HEK293 (cell line): ENCODE measurements around the gene MRPS10.

Experiments
- CTCF ChIP-seq: fragments of 450-650 bp; formaldehyde crosslinking; IDR thresholded peaks from 2 replicates; pipeline ENCODE4 v1.5.1; 2016; ENCODE audit warnings: missing biosample characterization, missing genetic modification characterization
- ZBTB48 ChIP-seq: fragments of 450-650 bp; formaldehyde crosslinking; IDR thresholded peaks from 2 replicates; pipeline ENCODE4 v1.5.1; 2016; ENCODE audit warnings: missing biosample characterization, missing genetic modification characterization
- ZEB2 ChIP-seq: fragments of 450-650 bp; formaldehyde crosslinking; IDR thresholded peaks from 2 replicates; pipeline ENCODE4 v1.5.1; 2016; ENCODE audit warnings: missing biosample characterization, missing genetic modification characterization
- ZNF114 ChIP-seq: fragments of 450-650 bp; formaldehyde crosslinking; IDR thresholded peaks from 2 replicates; pipeline ENCODE4 v1.5.0; 2017; ENCODE audit warnings: missing biosample characterization, missing genetic modification characterization
- ZNF138 ChIP-seq: fragments of 450-650 bp; formaldehyde crosslinking; IDR thresholded peaks from 2 replicates; pipeline ENCODE4 v1.5.1; 2016; ENCODE audit warnings: missing biosample characterization, missing genetic modification characterization, borderline replicate concordance
- ZNF280D ChIP-seq: fragments of 450-650 bp; formaldehyde crosslinking; IDR thresholded peaks from 2 replicates; pipeline ENCODE4 v1.5.1; 2016; ENCODE audit warnings: missing biosample characterization, missing genetic modification characterization
- ZNF335 ChIP-seq: fragments of 450-650 bp; formaldehyde crosslinking; conservative IDR thresholded peaks from 2 replicates; pipeline ENCODE4 v1.5.1; 2016; ENCODE audit warnings: missing biosample characterization, missing genetic modification characterization
- ZNF629 ChIP-seq: fragments of 450-650 bp; formaldehyde crosslinking; IDR thresholded peaks from 2 replicates; pipeline ENCODE4 v1.5.1; 2017; ENCODE audit warnings: missing biosample characterization, missing genetic modification characterization

- no peak for TF ChIP-seq ZNF629 (tag by site-specific recombination)
- TF ChIP-seq ZEB2 (tag by site-specific recombination): no peak
- no peak for TF ChIP-seq CTCF (tag by site-specific recombination)
- no peak for TF ChIP-seq ZNF114
- TF ChIP-seq ZNF335: no peak
- TF ChIP-seq ZBTB48 (tag by site-specific recombination): no peak
- no peak for TF ChIP-seq ZNF280D (tag by site-specific recombination)
- no peak for TF ChIP-seq ZNF138 (tag by site-specific recombination)
Observed at GRCh38 chr6:42162384-42162783, 55.3 kb downstream of the MRPS10 start.
